Transverse colon (tissue), 4 donors: Measurements from ENCODE around the gene MAN1C1.
"Not testable (repeated sequence)": the region's sequence is repeated elsewhere in the genome, so short reads cannot be mapped to it uniquely, and the experiment has no call there.

ENCODE experiments used
- POLR2A ChIP-seq: fragments of 450-650 bp; IDR thresholded peaks from one replicate; pipeline ENCODE4 v1.6.1; 2016; ENCODE audit warnings: antibody characterized with exemption, mild to moderate bottlenecking, moderate library complexity
- POLR2AphosphoS5 ChIP-seq, 3 donors: sonication (generic); formaldehyde crosslinking; IDR thresholded peaks; one replicate each; pipeline ENCODE4 v1.6.1; 2016; ENCODE audit warnings: antibody characterized with exemption in 3 of 3
- TF ChIP-seq, protein P1 (sequence below), 5 experiments: fragments of 200-600 bp in 3 of 5; fragments of 450-650 bp in 2 of 5; sonication (generic) in 3 of 5; IDR thresholded peaks; 1 replicate in 2 of 5; 2 replicates in 3 of 5; pipeline ENCODE4 v1.5.1; 2016 to 2017; ENCODE audit warnings: antibody characterized with exemption in 5 of 5, inconsistent platforms in 3 of 5, mild to moderate bottlenecking in 2 of 5, moderate library complexity in 1 of 5

DNA sequence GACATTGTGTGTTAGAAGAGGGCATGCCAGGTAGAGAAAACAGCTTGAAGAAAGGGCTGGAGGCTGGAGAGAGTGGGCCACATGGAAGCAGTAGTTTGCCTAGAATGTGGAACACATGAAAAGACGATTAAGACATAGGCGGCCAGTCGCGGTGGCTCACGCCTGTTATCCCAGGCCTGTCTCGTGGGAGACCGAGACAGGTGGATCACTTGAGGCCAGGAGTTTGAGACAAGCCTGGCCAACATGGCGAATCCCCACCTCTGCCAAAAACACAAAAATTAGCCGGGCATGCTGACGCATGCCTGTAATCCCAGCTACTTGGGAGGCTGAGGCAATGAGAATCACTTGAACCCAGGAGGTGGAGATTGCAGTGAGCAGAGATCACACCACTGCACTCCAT, 118.4 kb downstream of the MAN1C1 start:
- TF ChIP-seq, protein P1, sequence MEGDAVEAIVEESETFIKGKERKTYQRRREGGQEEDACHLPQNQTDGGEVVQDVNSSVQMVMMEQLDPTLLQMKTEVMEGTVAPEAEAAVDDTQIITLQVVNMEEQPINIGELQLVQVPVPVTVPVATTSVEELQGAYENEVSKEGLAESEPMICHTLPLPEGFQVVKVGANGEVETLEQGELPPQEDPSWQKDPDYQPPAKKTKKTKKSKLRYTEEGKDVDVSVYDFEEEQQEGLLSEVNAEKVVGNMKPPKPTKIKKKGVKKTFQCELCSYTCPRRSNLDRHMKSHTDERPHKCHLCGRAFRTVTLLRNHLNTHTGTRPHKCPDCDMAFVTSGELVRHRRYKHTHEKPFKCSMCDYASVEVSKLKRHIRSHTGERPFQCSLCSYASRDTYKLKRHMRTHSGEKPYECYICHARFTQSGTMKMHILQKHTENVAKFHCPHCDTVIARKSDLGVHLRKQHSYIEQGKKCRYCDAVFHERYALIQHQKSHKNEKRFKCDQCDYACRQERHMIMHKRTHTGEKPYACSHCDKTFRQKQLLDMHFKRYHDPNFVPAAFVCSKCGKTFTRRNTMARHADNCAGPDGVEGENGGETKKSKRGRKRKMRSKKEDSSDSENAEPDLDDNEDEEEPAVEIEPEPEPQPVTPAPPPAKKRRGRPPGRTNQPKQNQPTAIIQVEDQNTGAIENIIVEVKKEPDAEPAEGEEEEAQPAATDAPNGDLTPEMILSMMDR (IDR thresholded peaks at IDR 0.05): not testable (repeated sequence)
- not testable (repeated sequence) for TF ChIP-seq POLR2A; POLR2AphosphoS5 (IDR thresholded peaks at IDR 0.05)
